Keratinocyte (primary cell): ENCODE data around the gene ZFP36L1. TPM values are rescaled to one million over a fixed set of nuclear protein-coding genes. Genes with fewer than 3 reads are reported as not detected.

Source experiments
- DNase-seq: peaks from one replicate; pipeline ENCODE4 v3.0.0-alpha.2; 2011; ENCODE audit warnings: low read depth, missing footprints, low spot score
- FAIRE-seq: peaks from 2 replicates; lab custom pipeline; 2011; peaks lifted over from hg19 to GRCh38; lab: Jason Lieb, UNC
- H2AFZ ChIP-seq: 2 replicates; pipeline ENCODE4 v1.6.0; 2012; ENCODE audit warnings: low read length, control low read depth, inconsistent platforms; ENCODE audit not compliant: control insufficient read depth
- H3K27ac ChIP-seq: 2 replicates; pipeline ENCODE4 v1.5.1; 2011; ENCODE audit warnings: low read length; ENCODE audit not compliant: control insufficient read depth, insufficient read depth
- H3K27me3 ChIP-seq: 3 replicates; pipeline ENCODE4 v1.6.0; 2011; ENCODE audit warnings: low read length; ENCODE audit not compliant: control insufficient read depth, insufficient read depth; ENCODE audit errors: extremely low read depth
- H3K36me3 ChIP-seq, 2 experiments: 2 replicates in 1 of 2; 3 replicates in 1 of 2; pipeline ENCODE4 v1.5.1; 2011; ENCODE audit warnings: low read length in 2 of 2, mild to moderate bottlenecking in 1 of 2; ENCODE audit not compliant: control insufficient read depth in 2 of 2, insufficient read depth in 2 of 2; ENCODE audit errors: extremely low read depth in 1 of 2
- H3K4me1 ChIP-seq: 3 replicates; pipeline ENCODE4 v1.5.1; 2011; ENCODE audit warnings: low read length; ENCODE audit not compliant: control insufficient read depth, insufficient read depth; ENCODE audit errors: extremely low read depth
- H3K4me2 ChIP-seq: 3 replicates; pipeline ENCODE4 v1.6.0; 2011; ENCODE audit warnings: low read depth, low read length; ENCODE audit not compliant: control insufficient read depth, insufficient read depth; ENCODE audit errors: extremely low read depth
- H3K4me3 ChIP-seq, 3 experiments: fragments of 200-600 bp in 1 of 3; sonication (generic) in 1 of 3; 2 replicates in 2 of 3; 3 replicates in 1 of 3; pipeline ENCODE4 v1.5.1; 2011 to 2016; ENCODE audit warnings: low read length in 3 of 3, mild to moderate bottlenecking in 3 of 3, control low read depth in 2 of 3, inconsistent platforms in 1 of 3, low read depth in 1 of 3, mixed read lengths in 1 of 3, mixed run types in 1 of 3, moderate library complexity in 1 of 3; ENCODE audit not compliant: control insufficient read depth in 2 of 3, insufficient read depth in 2 of 3; ENCODE audit errors: extremely low read depth in 1 of 3
- H3K79me2 ChIP-seq: 2 replicates; pipeline ENCODE4 v1.6.0; 2012; ENCODE audit warnings: low read length; ENCODE audit not compliant: control insufficient read depth, insufficient read depth
- H3K9ac ChIP-seq: 3 replicates; pipeline ENCODE4 v1.6.0; 2011; ENCODE audit warnings: low read length; ENCODE audit not compliant: control insufficient read depth, insufficient read depth; ENCODE audit errors: extremely low read depth
- H3K9me1 ChIP-seq: 3 replicates; pipeline ENCODE4 v1.6.0; 2011; ENCODE audit warnings: low read length; ENCODE audit not compliant: control insufficient read depth, insufficient read depth; ENCODE audit errors: extremely low read depth
- H3K9me3 ChIP-seq: 2 replicates; pipeline ENCODE4 v1.5.1; 2012; ENCODE audit warnings: low read depth, low read length; ENCODE audit not compliant: control insufficient read depth
- H4K20me1 ChIP-seq: 3 replicates; pipeline ENCODE4 v1.6.0; 2011; ENCODE audit warnings: low read length; ENCODE audit not compliant: control insufficient read depth, insufficient read depth; ENCODE audit errors: extremely low read depth
- CTCF ChIP-seq, 3 experiments: IDR thresholded peaks in 1 of 3; conservative IDR thresholded peaks in 1 of 3; optimal IDR thresholded peaks in 1 of 3; 2 replicates in 2 of 3; 3 replicates in 1 of 3; pipeline versions ENCODE3 to v1.5.1; 2011; ENCODE audit warnings: low read length in 3 of 3, mild to moderate bottlenecking in 3 of 3, moderate library complexity in 2 of 3, control low read depth in 1 of 3, inconsistent platforms in 1 of 3; ENCODE audit not compliant: insufficient read depth in 2 of 3; ENCODE audit errors: extremely low read depth in 1 of 3
- EZH2 ChIP-seq: IDR thresholded peaks from one replicate; pipeline ENCODE4 v1.6.1; 2012; ENCODE audit warnings: inconsistent platforms, mild to moderate bottlenecking, low read length, moderate library complexity
- dilution Hi-C: fragments of 300-500 bp; cut with MboI; formaldehyde crosslinking; loops from one replicate; pipeline ENCODE4 v1.7.0; 2020; ENCODE audit warnings: low sequenced_read_pairs; ENCODE audit not compliant: extremely low pct_ligation_motif_present
- polyA minus RNA-seq, 3 experiments: library from RNA; depleted of rRNA, polyadenylated mRNA; stranded (reverse); fragments of >200 nt; gene quantifications; 1 replicate in 1 of 3; 2 replicates in 1 of 3; 3 replicates in 1 of 3; pipeline ENCODE4 v1.2.3, GENCODE V29; 2011
- polyA plus RNA-seq, 5 experiments: library from polyadenylated mRNA; depleted of rRNA in 3 of 5; stranded (reverse) in 3 of 5; stranded (forward) in 1 of 5; unstranded in 1 of 5; fragments of >200 nt; gene quantifications; 1 replicate in 1 of 5; 2 replicates in 3 of 5; 3 replicates in 1 of 5; pipeline versions ENCODE4 v1.2.1 to v1.2.3, GENCODE V29; 2011 to 2012; ENCODE audit warnings: missing spikeins in 2 of 5, low read depth in 1 of 5, low replicate concordance in 1 of 5

The ZFP36L1 gene, protein sequence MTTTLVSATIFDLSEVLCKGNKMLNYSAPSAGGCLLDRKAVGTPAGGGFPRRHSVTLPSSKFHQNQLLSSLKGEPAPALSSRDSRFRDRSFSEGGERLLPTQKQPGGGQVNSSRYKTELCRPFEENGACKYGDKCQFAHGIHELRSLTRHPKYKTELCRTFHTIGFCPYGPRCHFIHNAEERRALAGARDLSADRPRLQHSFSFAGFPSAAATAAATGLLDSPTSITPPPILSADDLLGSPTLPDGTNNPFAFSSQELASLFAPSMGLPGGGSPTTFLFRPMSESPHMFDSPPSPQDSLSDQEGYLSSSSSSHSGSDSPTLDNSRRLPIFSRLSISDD
- polyA plus RNA-seq (66.9 to 142 TPM (median 85.2 TPM) in 3 replicates), polyA minus RNA-seq (45.4 to 273 TPM (median 50.6 TPM) in 3 replicates)
- polyA plus RNA-seq (2011; ENCODE audit: low read depth) = 58.4 TPM
- 118 and 212 TPM in 2 replicates for polyA plus RNA-seq (2011; cell fraction: cytosol; rRNA removed)
- polyA plus RNA-seq (2011; cell fraction: nucleus; rRNA removed) = 311 and 342 TPM in 2 replicates
- 176 and 280 TPM in 2 replicates for polyA plus RNA-seq (2012; ENCODE audit: low replicate concordance)
- polyA minus RNA-seq (2011; cell fraction: cytosol; rRNA and poly(A)+ RNA removed) = 802 TPM
- 213 and 226 TPM in 2 replicates for polyA minus RNA-seq (2011; cell fraction: nucleus; rRNA and poly(A)+ RNA removed)

DNA sequence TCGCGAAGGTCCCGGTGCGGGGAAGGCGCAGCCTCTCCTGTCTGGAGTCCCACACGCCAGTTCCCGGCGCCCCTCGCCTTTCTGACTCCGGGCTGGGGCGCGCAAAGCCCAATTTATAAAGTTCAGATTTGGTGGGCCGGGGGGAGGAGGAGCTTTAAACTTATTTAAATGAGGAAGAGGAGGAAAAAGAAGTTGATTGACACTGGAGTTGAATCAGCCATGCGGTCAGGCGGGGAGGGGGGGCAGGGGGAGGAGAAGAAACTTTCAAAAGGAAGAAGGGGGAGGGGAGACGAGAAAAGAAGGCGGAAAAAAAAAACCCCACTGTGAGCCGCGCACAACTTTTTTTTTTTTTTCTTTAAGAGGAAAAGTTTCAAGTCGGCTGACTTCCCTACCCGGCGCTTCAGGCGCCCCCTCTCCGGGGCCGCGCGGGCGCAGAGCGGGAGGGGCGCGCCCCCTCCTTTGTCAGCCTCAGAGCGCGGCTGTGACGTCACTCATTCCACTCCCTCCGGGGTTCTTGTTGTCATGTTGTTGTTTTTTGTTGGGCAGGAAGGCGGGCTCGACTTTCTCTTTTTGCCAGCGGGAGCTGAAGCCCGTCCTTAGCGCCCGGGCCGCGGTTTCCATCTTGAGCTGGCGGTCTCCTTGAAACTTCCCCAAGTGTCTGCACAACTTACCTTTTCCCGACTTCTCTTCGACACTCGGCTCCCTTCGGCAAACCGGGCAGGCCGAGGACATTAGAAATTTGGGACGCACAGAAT, at the start of gene ZFP36L1:
Gene ZFP36L1 (minus strand): TSS at position 89 of the 755 bp plus-strand sequence. CDS start 129 bp downstream, outside the sequence.
- Histone ChIP-seq H3K9me3 (no peaks in the 10 kb centered on the region), H3K79me2 (peaks cover 58% of the 10 kb centered on the region), H2AFZ (no peak within 1 kb of the TSS), H3K27ac (peak within 1 kb of the TSS; percentile 100), H3K9ac (peak within 1 kb of the TSS; percentile 98), H4K20me1 (peaks cover 37% of the 10 kb centered on the region), H3K9me1 (no peaks in the 10 kb centered on the region), H3K4me1 (peaks cover 23% of the 10 kb centered on the region), H3K4me2 (peak within 1 kb of the TSS; percentile 99), H3K27me3 (no peaks in the 10 kb centered on the region), H3K36me3 (peaks cover 29 to 39% of the 10 kb centered on the region in 2 experiments), H3K4me3 (peak within 1 kb of the TSS; percentile 66 to 95 (median 94))
- FAIRE-seq (no peak), DNase-seq (no peak)
- no peak for TF ChIP-seq EZH2
- TF ChIP-seq CTCF (optimal IDR thresholded peaks at IDR 0.05 in 1 of 3, IDR thresholded peaks at IDR 0.05 in 1 of 3, conservative IDR thresholded peaks at IDR 0.05 in 1 of 3; ENCODE audit: extremely low read depth in 1 of 3, insufficient read depth in 2 of 3, low read length in 3 of 3) = no peak
- dilution Hi-C loops = no loop called here

GRCh38 chr14:68842298-68842697, 49.4 kb upstream of the ZFP36L1 start:
- H3K4me3 ChIP-seq = no peak overlapping the region
- peaks cover 0 to 3% of the 10 kb centered on the region in 2 experiments for H3K36me3 ChIP-seq
- no peak overlapping the region for H3K9ac ChIP-seq
- H3K9me3 ChIP-seq = no peaks in the 10 kb centered on the region
- H3K27ac ChIP-seq = no peak overlapping the region
- no peak overlapping the region for H3K4me2 ChIP-seq
- no peak overlapping the region for H2AFZ ChIP-seq
- no peak for TF ChIP-seq CTCF (optimal IDR thresholded peaks at IDR 0.05 in 1 of 3, IDR thresholded peaks at IDR 0.05 in 1 of 3, conservative IDR thresholded peaks at IDR 0.05 in 1 of 3; ENCODE audit: extremely low read depth in 1 of 3, insufficient read depth in 2 of 3, low read length in 3 of 3)
- no peak for TF ChIP-seq EZH2
- FAIRE-seq (no peak), DNase-seq (no peak)
- dilution Hi-C loops = no loop called here
- no peaks in the 10 kb centered on the region for H4K20me1 ChIP-seq
- peaks cover 12% of the 10 kb centered on the region for H3K4me1 ChIP-seq
- no peaks in the 10 kb centered on the region for H3K27me3 ChIP-seq
- H3K79me2 ChIP-seq = no peaks in the 10 kb centered on the region
- H3K9me1 ChIP-seq = no peaks in the 10 kb centered on the region
